SK-N-SH (cell line): ENCODE measurements around the gene ARHGEF40.

ENCODE experiments used
- EP300 ChIP-seq, 2 experiments: IDR thresholded peaks; 2 replicates each; pipeline versions ENCODE4 v1.4.0 to v1.6.1; 2012; ENCODE audit warnings: borderline replicate concordance in 1 of 2, low read depth in 1 of 2, low read length in 1 of 2
- EZH2phosphoT487 ChIP-seq: fragments of 200-600 bp; sonication (generic); IDR thresholded peaks from 2 replicates; pipeline ENCODE4 v1.6.1; 2017; ENCODE audit warnings: low read depth, mixed run types, mild to moderate bottlenecking, antibody characterized with exemption, moderate library complexity, borderline replicate concordance
- POLR2AphosphoS5 ChIP-seq: IDR thresholded peaks from 2 replicates; pipeline ENCODE4 v1.6.1; 2012; ENCODE audit warnings: low read depth, low read length
- SMC3 ChIP-seq: IDR thresholded peaks from 2 replicates; pipeline ENCODE4 v1.6.1; 2012; ENCODE audit warnings: low read depth, low read length, improper control_type of control experiment
- TF ChIP-seq, protein P1 (sequence below): fragments of 200-600 bp; sonication (generic); IDR thresholded peaks from 2 replicates; pipeline ENCODE4 v1.6.1; 2017; ENCODE audit warnings: antibody characterized with exemption, mild to moderate bottlenecking, moderate library complexity

DNA sequence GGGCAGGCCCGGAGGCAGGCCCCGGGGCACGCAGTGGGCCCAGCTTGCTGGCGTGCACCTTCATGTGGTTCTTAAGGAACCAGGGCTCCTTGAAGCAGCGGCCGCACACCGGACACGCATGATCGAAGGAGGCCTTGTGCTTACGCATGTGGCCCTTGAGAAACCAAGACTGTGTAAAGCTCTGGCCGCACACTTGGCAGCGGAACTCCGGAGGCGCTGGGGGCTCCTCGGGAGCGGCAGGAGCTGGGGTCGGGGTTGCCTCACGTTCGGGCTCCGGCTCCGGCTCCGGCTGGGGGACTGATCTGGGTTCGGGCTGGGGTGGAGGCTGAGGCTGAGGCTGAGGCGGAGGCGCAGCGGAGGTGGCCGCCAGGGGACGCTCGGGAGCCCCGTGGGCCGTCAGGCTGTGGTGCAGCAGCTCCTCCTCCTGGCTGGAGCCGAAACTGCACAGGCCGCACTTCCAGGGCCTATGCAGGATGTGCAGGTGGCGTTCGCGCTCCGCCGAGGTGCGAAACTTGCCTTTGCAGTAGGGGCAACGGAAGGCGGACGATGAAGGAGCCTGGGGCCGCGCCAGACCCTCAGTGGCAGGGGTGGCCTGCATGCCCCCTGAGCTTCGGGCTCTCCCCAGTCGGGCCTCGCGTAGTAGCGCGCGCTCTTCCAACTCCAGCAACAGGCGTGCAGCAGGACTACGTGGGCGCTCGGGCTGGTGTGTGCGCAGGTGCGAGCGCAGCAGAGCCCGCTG is 22.3 kb downstream of the ARHGEF40 start:
- TF ChIP-seq EP300 (IDR thresholded peaks at IDR 0.05; ENCODE audit: borderline replicate concordance in 1 of 2, low read depth in 1 of 2, low read length in 1 of 2) (no peak), EZH2phosphoT487 (no peak), SMC3 (peak; percentile 100), POLR2AphosphoS5 (peak; percentile 64)
- TF ChIP-seq, protein P1, sequence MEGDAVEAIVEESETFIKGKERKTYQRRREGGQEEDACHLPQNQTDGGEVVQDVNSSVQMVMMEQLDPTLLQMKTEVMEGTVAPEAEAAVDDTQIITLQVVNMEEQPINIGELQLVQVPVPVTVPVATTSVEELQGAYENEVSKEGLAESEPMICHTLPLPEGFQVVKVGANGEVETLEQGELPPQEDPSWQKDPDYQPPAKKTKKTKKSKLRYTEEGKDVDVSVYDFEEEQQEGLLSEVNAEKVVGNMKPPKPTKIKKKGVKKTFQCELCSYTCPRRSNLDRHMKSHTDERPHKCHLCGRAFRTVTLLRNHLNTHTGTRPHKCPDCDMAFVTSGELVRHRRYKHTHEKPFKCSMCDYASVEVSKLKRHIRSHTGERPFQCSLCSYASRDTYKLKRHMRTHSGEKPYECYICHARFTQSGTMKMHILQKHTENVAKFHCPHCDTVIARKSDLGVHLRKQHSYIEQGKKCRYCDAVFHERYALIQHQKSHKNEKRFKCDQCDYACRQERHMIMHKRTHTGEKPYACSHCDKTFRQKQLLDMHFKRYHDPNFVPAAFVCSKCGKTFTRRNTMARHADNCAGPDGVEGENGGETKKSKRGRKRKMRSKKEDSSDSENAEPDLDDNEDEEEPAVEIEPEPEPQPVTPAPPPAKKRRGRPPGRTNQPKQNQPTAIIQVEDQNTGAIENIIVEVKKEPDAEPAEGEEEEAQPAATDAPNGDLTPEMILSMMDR: peak; percentile 97
